GM12891 (cell line): ENCODE results near the gene MIA3.

Experiments used
- PAX5 ChIP-seq: IDR thresholded peaks from 2 replicates; pipeline ENCODE4 v1.6.1; 2011; ENCODE audit warnings: low read length, moderate library complexity, mild to moderate bottlenecking; ENCODE audit not compliant: insufficient read depth, severe bottlenecking
- POLR2A ChIP-seq: IDR thresholded peaks from 2 replicates; pipeline ENCODE4 v1.6.1; 2011; ENCODE audit warnings: low read depth, low read length, control low read depth
- POLR2AphosphoS5 ChIP-seq: IDR thresholded peaks from 2 replicates; pipeline ENCODE4 v1.6.1; 2011; ENCODE audit warnings: low read depth, low read length, control low read depth
- TAF1 ChIP-seq: IDR thresholded peaks from 2 replicates; pipeline ENCODE4 v1.6.1; 2011; ENCODE audit warnings: low read depth, low read length, control low read depth

- TF ChIP-seq POLR2A (no peak), POLR2AphosphoS5 (no peak), TAF1 (no peak), PAX5 (no peak)
Observed at GRCh38 chr1:222706815-222707214, 88.9 kb downstream of the MIA3 start.
